ENCODE results near the gene CLEC4C.
"Not testable (repeated sequence)": the region's sequence is repeated elsewhere in the genome, so short reads cannot be mapped to it uniquely, and the experiment has no call there.

Gene CLEC4C

DNA sequence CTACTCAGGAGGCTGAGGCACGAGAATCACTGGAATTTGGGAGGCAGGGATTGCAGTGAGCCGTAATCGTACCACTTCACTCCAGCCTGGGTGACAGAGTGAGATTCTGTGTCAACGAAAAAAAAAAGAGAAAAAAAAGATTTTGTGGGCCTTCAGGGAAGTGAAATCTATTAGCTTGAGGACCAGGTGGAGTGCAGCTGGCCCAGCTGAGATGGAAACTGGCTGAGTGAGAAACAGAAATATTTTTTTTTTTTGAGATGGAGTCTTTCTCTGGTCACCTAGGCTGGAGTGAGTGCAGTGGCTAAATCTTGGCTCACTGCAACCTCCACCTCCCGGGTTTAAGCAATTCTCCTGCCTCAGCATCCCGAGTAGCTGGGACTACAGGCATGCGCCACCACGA is 2.3 kb upstream of the CLEC4C start:
- TF ChIP-seq, protein P1, sequence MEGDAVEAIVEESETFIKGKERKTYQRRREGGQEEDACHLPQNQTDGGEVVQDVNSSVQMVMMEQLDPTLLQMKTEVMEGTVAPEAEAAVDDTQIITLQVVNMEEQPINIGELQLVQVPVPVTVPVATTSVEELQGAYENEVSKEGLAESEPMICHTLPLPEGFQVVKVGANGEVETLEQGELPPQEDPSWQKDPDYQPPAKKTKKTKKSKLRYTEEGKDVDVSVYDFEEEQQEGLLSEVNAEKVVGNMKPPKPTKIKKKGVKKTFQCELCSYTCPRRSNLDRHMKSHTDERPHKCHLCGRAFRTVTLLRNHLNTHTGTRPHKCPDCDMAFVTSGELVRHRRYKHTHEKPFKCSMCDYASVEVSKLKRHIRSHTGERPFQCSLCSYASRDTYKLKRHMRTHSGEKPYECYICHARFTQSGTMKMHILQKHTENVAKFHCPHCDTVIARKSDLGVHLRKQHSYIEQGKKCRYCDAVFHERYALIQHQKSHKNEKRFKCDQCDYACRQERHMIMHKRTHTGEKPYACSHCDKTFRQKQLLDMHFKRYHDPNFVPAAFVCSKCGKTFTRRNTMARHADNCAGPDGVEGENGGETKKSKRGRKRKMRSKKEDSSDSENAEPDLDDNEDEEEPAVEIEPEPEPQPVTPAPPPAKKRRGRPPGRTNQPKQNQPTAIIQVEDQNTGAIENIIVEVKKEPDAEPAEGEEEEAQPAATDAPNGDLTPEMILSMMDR (conservative IDR thresholded peaks at IDR 0.05; ENCODE audit: low read depth, low read length) = no peak

GRCh38 chr12:7748852-7749251 is 1.7 kb upstream of the CLEC4C start:
- DNase-seq (ENCODE audit: low read depth) = no peak
- no peak overlapping the region for H3K4me3 ChIP-seq (ENCODE audit: low read depth, low read length)
- TF ChIP-seq, protein P1 (conservative IDR thresholded peaks at IDR 0.05; ENCODE audit: low read depth, low read length) = no peak

More for the DNA sequence above, 2.3 kb upstream of the CLEC4C start:
- H3K4me3 ChIP-seq (ENCODE audit: low read depth, low read length) = no peak overlapping the region
- DNase-seq (ENCODE audit: low read depth) = no peak

GRCh38 chr12:7732993-7733392 is 14.2 kb downstream of the CLEC4C start:
- H3K4me3 ChIP-seq (ENCODE audit: low read depth, low read length) = no peak overlapping the region
- no peak for DNase-seq (ENCODE audit: low read depth)
- TF ChIP-seq, protein P1 (conservative IDR thresholded peaks at IDR 0.05; ENCODE audit: low read depth, low read length) = no peak

DNA sequence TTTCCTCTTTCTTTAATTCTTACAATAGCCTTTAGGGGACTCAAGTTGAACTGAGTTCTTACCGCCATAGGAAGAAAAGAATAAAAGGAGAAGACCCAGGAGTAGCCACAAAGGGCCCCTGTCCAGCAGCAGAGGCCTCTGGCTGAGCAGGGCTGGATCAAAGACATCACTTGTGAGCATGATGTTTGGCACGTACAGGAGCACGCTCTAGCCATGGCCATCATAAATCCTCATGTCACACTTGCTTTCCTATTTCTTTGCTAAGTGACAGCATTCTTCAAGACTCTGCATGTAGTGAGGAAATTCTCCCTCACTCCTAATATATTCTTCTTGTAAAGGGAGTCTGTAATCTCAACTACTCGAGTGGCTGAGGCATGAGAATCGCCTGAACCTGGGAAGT is 15.7 kb downstream of the CLEC4C start:
- no peak for DNase-seq (ENCODE audit: low read depth)
- TF ChIP-seq, protein P1 (conservative IDR thresholded peaks at IDR 0.05; ENCODE audit: low read depth, low read length) = no peak
- no peak overlapping the region for H3K4me3 ChIP-seq (ENCODE audit: low read depth, low read length)

GRCh38 chr12:7730984-7731383 is 16.2 kb downstream of the CLEC4C start:
- not testable (repeated sequence) for H3K4me3 ChIP-seq (ENCODE audit: low read depth, low read length); DNase-seq (ENCODE audit: low read depth)

DNA sequence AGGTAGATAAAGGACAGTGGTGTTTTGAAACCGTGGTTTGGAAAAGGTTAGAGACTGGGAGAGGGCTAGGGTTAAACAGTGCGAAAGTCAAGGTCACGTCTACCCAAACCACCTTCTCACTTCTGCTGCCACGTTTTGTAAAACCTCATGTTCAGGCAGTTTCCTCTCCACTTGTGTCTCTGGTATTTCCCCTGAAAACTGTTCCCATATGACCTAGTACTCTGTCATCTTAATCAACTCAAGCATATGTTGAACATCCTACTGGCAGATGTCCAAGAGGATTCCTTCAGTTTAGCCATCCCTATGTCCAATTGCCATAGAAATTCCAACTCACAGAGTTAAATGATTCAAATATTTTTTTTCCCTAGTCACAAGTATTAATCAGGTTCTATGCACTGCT is 17.4 kb downstream of the CLEC4C start:
- TF ChIP-seq, protein P1 (conservative IDR thresholded peaks at IDR 0.05; ENCODE audit: low read depth, low read length) = no peak
- no peak for DNase-seq (ENCODE audit: low read depth)
- H3K4me3 ChIP-seq (ENCODE audit: low read depth, low read length) = no peak overlapping the region

DNA sequence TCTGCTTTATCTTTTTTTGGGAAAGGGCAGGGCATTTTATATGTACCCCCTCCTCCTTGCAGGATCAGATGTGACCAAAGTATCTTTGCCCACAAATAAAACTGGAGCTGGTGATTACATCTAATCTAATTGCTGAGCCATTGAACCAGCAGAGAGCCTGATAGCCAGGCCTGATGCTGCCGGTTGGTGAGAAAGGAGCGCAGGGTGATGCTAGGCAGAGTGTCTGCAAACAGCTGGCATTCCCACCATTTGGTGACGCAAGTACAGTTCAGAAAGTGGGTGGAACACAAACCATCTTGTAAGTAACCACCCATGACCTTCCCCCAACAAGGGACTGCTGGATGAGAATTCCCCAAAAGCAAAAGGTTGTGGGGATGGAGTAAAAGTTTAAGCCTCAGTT is 23.2 kb downstream of the CLEC4C start:
- TF ChIP-seq, protein P1 (conservative IDR thresholded peaks at IDR 0.05; ENCODE audit: low read depth, low read length) = no peak
- no peak overlapping the region for H3K4me3 ChIP-seq (ENCODE audit: low read depth, low read length)
- DNase-seq (ENCODE audit: low read depth) = no peak
